SK-N-SH (cell line): ENCODE data around the gene SPRR2B.

Experiments used
- FOXM1 ChIP-seq: IDR thresholded peaks from 2 replicates; pipeline ENCODE4 v1.4.0; 2012; ENCODE audit warnings: low read depth, mild to moderate bottlenecking
- GABPA ChIP-seq: IDR thresholded peaks from 2 replicates; pipeline ENCODE4 v1.4.0; 2012; ENCODE audit warnings: low read depth, mild to moderate bottlenecking
- RXRA ChIP-seq: IDR thresholded peaks from 2 replicates; pipeline ENCODE4 v1.4.0; 2012; ENCODE audit warnings: low read depth, mild to moderate bottlenecking, borderline replicate concordance
- TAF1 ChIP-seq: IDR thresholded peaks from 2 replicates; pipeline ENCODE4 v1.6.1; 2012; ENCODE audit warnings: low read depth, mild to moderate bottlenecking, low read length, moderate library complexity, borderline replicate concordance
- TF ChIP-seq, protein P1 (sequence below): fragments of 200-600 bp; sonication (generic); IDR thresholded peaks from 2 replicates; pipeline ENCODE4 v1.6.1; 2017; ENCODE audit warnings: antibody characterized with exemption, mild to moderate bottlenecking, moderate library complexity
- TF ChIP-seq, protein P2 (sequence below): IDR thresholded peaks from 2 replicates; pipeline ENCODE4 v1.4.0; 2012; ENCODE audit warnings: low read depth, borderline replicate concordance

DNA sequence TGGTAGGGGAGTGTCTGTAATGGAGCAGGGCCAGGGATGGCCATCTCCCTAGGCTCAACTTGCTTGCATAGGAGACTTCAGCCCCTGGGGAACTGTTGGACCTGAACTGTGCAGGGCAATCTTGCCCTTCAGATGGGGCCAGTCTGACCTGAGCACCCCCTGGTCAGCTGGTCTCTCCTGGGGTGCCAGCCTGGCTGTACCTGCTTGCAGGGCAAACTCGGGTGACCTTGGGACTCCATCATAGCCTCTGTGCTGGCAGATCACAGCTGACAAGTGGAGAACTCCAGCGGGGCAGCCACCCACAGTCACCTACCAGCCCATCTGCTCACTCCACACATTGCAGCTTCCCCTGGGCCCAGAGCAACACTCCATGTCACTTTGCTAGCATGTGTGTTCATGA is 22.2 kb downstream of the SPRR2B start:
- TF ChIP-seq GABPA = no peak
- TF ChIP-seq, protein P1, sequence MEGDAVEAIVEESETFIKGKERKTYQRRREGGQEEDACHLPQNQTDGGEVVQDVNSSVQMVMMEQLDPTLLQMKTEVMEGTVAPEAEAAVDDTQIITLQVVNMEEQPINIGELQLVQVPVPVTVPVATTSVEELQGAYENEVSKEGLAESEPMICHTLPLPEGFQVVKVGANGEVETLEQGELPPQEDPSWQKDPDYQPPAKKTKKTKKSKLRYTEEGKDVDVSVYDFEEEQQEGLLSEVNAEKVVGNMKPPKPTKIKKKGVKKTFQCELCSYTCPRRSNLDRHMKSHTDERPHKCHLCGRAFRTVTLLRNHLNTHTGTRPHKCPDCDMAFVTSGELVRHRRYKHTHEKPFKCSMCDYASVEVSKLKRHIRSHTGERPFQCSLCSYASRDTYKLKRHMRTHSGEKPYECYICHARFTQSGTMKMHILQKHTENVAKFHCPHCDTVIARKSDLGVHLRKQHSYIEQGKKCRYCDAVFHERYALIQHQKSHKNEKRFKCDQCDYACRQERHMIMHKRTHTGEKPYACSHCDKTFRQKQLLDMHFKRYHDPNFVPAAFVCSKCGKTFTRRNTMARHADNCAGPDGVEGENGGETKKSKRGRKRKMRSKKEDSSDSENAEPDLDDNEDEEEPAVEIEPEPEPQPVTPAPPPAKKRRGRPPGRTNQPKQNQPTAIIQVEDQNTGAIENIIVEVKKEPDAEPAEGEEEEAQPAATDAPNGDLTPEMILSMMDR = no peak
- TF ChIP-seq FOXM1 = no peak
- TF ChIP-seq, protein P2, sequence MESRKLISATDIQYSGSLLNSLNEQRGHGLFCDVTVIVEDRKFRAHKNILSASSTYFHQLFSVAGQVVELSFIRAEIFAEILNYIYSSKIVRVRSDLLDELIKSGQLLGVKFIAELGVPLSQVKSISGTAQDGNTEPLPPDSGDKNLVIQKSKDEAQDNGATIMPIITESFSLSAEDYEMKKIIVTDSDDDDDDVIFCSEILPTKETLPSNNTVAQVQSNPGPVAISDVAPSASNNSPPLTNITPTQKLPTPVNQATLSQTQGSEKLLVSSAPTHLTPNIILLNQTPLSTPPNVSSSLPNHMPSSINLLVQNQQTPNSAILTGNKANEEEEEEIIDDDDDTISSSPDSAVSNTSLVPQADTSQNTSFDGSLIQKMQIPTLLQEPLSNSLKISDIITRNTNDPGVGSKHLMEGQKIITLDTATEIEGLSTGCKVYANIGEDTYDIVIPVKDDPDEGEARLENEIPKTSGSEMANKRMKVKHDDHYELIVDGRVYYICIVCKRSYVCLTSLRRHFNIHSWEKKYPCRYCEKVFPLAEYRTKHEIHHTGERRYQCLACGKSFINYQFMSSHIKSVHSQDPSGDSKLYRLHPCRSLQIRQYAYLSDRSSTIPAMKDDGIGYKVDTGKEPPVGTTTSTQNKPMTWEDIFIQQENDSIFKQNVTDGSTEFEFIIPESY = no peak
- TF ChIP-seq RXRA = no peak
- no peak for TF ChIP-seq TAF1
